Transverse colon (tissue), 4 donors: ENCODE data around the gene MMP8.

Source experiments
- POLR2A ChIP-seq: fragments of 450-650 bp; IDR thresholded peaks from one replicate; pipeline ENCODE4 v1.6.1; 2016; ENCODE audit warnings: antibody characterized with exemption, mild to moderate bottlenecking, moderate library complexity
- POLR2AphosphoS5 ChIP-seq, 3 donors: sonication (generic); formaldehyde crosslinking; IDR thresholded peaks; one replicate each; pipeline ENCODE4 v1.6.1; 2016; ENCODE audit warnings: antibody characterized with exemption in 3 of 3
- TF ChIP-seq, protein P1 (sequence below), 5 experiments: fragments of 200-600 bp in 3 of 5; fragments of 450-650 bp in 2 of 5; sonication (generic) in 3 of 5; IDR thresholded peaks; 1 replicate in 2 of 5; 2 replicates in 3 of 5; pipeline ENCODE4 v1.5.1; 2016 to 2017; ENCODE audit warnings: antibody characterized with exemption in 5 of 5, inconsistent platforms in 3 of 5, mild to moderate bottlenecking in 2 of 5, moderate library complexity in 1 of 5

DNA sequence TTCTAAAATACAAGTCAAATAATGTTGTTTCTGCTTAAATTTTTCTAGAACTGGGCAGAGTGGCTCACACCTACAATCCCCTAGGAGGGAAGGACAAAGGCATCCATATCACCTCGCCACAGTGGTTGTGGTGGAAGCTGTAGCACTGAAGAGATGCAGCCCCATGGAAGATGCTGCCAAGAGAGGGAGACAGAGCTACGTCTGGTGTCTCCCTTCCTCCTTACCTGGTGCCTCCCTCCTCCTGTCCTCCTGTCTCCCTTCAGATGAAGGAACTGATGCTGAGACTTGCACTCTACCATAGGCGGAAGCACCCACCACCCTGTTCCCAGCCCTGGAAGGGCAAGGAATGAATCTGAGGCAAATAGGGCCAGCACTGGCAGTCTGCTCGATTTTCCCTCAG, 41.5 kb downstream of the MMP8 start:
- TF ChIP-seq, protein P1, sequence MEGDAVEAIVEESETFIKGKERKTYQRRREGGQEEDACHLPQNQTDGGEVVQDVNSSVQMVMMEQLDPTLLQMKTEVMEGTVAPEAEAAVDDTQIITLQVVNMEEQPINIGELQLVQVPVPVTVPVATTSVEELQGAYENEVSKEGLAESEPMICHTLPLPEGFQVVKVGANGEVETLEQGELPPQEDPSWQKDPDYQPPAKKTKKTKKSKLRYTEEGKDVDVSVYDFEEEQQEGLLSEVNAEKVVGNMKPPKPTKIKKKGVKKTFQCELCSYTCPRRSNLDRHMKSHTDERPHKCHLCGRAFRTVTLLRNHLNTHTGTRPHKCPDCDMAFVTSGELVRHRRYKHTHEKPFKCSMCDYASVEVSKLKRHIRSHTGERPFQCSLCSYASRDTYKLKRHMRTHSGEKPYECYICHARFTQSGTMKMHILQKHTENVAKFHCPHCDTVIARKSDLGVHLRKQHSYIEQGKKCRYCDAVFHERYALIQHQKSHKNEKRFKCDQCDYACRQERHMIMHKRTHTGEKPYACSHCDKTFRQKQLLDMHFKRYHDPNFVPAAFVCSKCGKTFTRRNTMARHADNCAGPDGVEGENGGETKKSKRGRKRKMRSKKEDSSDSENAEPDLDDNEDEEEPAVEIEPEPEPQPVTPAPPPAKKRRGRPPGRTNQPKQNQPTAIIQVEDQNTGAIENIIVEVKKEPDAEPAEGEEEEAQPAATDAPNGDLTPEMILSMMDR (IDR thresholded peaks at IDR 0.05), result no peak
- TF ChIP-seq POLR2AphosphoS5 (IDR thresholded peaks at IDR 0.05) (no peak), POLR2A (no peak)
